DMS153 treated with DMSO at 0.1 percent for 48 hours (cell line): ENCODE data around the gene ACTG1.

ENCODE experiments used
- DNase-seq: peaks from one replicate; lab custom pipeline; 2025; ENCODE audit not compliant: unreplicated experiment; lab: John Stamatoyannopoulos, UW

ACTG1 gene

DNA sequence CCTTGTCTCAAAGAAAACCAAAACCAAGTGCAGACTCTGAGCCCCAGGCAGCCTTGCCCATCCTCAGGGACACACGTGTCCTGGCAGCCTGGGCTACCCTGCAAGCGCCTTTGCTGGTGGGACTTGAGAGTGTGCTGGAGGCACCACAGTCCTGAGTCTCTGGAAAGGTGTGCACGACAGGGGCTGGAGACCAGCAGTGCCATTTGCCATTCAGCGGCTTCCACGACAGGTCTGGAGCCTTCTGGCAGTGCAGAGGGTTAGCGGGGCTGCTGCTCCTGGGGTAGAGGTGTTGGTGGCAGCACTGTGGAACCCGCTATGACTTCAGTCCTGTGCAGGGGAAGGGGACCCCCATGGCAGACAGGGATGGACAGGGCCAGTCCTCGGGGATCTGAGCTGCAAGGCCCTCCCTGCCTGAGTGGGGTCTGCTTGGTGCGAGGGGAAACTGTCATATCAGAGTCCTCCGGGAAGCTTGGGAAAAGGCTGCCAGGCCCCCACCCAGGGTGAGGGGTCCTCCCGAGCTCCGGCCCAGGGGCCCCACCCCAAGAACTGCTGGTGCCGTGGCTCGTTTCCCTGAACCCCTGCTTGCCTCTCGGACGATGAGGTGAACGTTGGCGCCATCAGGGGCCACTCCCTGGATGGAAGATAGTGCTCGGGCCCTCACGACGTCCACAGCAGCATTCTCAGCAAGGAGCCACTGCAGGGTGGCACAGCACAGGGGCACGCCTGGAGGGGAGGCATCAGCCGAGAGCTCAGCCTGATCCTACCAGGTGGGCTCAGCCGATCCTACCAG is 32.8 kb upstream of the ACTG1 start:
- DNase-seq: no peak

DNA sequence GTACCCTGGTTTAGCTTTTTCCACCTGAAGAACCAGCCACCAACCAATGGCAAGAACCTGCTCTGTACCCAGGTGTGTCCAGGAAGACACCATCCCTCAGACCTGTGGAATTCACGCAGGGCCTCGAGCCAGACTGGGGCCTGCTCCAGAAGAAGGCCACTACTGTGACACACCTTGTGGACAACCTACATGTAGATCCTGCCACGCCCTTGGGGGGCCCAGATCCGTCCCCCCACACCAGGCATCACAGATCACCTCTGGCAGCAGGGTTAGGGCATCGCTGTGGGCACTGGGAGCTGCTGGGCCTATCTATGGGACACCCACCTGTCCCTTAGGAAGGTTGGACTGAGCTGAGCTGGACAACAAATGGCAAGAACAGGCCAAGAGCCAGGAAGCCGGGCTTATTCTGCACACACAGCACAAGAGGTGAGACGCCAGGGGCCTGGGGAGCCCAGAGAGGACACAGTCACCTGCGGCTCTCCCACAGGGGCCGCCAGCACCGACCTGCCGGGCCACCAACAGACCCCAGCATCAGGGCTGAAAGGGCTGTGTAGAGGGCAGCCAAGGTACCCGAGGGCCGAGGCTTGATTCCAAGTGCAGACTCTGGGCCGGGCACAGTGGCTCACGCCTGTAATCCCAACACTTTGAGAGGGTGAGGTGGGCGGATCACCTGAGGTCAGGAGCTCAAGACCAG is 31.8 kb upstream of the ACTG1 start:
- DNase-seq: no peak

DNA sequence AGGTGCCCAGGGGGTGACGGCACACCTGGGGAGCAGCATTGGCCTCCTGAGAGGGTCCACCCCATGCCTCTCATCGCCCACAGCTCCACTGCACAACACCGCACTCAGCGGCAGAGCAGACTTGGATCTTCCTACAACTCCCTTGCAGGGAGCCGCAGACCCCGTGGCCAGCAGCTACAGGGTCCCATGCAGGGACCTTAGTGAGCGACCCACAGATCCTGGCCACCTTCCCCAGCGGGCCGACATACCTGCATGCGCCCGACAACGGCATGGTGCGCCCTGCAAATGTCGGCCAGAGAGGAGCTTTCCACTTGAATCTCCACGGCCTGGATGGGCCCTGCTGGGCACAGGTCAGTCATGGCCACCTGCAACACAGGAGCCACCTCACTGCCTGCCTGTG is 31.2 kb upstream of the ACTG1 start:
- DNase-seq: no peak

- DNase-seq: no peak
Measured at GRCh38 chr17:81543339-81543675, 30.7 kb upstream of the ACTG1 start.

DNA sequence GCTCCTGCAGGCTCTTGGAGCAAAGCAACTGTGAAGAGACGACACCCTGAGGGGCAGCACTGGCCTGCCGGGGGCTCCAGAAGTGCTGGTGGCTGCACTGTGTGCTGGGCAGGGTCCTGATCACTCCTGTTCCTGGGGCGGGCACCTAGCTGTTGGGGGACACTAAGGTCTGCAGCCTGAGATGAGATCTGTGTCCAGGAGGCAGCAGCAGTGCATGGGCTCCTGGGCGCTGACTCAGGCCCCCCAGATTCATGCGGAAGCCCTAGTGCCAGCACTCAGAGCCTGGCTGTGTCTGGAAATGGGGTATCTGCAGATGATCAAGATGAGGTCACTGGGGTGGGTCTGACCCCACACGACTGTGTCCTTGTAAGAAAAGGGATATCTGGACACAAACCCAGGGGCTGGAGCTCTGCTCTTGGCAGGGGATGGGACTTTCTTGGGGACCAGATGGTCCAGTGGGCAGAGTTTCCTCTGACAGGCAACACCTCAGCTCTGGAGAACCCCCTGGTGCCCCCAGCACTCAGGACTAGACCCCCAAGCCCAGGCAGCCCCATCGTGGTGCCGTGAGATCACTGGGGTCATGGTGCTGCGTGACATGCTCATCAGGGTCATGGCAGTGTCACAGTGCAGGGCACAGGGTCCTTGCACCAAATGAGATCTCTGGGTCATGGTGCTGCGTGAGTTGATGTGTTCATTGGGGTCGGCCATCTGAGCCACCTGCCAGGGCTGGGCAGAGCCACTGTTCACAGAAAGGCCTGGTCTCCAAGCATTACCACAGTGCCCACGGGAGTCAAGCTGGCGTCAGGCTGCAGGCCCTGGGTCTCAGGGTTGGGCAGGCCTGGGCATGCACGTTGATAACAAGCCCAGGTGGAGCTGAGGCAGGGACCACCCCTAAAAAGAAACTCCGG is 30.1 kb upstream of the ACTG1 start:
- no peak for DNase-seq

DNA sequence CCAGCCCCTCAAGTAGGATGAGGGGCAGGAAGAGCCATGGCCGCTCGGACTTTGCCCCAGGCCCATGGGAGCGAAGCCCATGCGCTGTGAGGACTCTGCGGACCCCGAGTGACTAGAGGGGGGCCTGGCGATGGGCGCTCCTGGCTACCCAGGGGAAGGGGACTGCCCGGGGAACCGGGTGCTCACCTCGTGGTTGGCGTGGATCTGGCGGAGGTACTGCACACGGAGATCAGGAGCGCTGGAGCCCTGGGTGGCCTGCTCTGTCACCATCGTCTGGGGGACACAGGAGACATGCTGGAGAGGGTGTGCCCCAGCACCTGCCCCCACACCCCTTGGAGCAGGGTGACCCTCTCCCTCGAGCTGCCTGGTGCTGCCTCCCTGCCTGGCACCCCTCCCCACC is 28.5 kb upstream of the ACTG1 start:
- DNase-seq: no peak

- DNase-seq: no peak
Measured at GRCh38 chr17:81540676-81541027, 28.1 kb upstream of the ACTG1 start.

DNA sequence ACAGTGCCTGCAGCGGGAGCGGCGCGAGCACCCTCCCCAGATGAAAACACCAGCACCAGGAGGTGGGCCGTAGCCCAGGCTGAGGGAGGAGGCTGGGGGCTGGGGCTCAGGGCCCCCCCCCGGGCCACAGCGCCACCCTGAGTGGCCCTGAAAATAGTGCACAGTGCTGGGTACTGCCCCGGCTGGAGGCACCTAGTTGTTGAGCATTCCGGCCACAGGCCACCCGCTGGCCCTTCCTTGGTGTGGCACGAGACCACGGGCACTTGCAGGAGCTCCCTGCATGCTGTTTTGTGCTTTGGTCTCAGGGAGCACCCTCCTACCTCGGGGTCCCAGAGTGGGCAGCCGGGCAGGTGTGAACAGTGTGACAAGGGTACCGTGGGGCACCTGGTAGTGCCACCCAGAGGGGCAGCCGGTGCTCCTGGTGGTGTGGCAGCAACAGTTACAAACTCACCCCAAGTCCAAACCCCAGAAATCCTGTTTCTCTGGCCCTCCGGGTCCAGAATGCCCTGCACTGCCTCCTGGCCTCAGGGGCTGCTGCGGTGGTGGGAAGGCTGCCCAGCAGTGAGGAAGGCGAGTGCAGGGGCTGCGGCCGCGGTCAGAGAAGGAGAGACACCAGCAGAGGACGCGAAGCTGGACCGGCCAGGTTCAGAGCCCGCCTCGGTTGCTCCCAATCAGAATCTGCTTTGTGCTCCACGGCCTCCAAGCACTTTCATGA is 27.5 kb upstream of the ACTG1 start:
- no peak for DNase-seq

DNA sequence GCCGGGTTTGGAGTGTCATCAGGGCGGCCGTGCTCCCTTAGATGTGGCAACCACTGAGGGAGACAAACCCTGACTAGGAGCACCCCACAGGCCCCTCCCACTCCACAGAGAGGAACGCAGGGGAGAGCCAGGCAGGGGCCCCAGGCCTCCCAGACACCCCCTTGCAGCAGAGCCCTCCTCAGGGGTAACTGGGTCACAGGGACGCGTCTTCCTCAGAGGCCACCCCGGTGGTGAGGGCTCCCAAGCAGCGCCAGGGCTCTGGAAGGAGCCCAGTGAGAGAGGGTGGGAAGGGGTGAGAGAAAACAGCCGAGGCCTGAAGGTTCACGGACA is 26.9 kb upstream of the ACTG1 start:
- no peak for DNase-seq

DNA sequence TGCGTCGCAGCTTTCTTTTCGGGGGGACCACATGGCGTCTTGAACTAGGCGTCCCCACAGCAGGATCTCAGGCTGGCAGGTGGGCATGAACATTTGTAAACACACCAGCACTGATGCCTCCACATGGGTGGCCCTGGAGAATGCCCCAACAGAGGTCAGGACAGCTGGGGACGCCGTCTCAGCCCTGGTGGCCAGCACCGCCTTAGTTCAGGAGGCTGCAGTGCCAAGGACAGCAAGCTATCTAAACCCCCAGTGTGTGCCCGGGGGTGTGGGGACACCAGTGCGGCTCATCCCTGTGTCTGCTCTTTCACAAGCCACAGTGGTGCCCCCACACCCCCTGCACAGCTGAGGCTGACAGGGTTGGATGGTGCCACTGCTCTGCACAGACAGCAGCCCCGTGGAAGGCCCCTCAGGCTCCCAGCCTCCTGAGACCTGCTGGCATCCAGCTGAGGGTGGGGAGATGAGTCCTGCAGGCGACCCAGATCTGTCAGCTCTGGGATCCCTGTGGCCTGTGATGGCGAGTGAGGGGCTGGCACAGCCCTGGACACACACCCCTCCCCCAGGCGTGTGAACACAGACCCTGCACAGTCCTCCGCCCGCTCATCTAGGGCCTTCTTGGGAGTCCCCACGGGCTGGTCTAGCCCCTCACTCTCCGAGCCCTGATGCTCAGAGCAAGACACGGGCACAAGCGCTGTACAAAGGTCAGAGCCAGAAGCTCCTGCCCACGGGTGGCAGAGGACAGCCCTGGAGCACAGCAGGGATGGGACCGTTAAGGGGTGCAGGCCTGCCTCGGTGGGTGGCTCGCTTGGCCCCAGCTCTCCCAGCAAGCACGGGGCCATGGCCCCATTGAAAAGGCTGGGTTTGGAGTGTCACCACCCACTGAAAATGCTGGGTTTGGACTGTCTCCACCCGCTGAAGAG is 26.3 kb upstream of the ACTG1 start:
- no peak for DNase-seq

DNA sequence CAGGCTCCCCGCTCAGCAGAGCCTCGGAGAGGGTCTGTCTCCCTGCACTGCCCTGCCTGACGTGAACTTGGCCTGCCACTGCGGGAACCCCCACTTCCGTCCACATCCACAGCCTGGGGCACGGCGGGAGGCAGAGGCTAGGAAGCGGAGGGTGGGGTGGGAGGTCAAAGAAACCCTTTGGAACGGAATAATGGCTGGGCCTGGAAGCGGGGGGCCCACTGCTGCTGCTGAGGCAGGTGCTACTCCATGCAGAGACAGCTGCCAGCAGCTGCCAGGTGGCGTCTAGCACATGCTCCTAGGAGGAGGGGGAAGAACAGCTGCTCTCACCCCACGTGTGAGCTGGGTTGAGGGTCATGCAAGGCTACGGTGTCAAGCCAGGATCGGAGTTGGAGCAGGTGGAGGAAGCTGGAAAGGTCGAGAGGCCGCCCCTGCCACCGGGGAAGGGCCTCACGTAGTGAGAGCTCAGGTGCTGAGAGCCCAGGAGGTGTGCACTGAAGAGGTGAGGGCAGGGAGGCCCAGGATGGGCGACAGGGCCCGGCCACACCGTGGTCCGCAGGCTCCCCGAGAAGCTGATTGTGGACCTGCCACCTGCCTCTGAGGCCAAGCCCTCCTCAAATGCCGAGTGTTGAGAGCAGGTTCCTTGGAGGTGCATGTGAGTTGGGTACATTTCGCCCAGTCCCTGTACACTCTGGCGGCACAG is 25.4 kb upstream of the ACTG1 start:
- peak; percentile 64 for DNase-seq

DNA sequence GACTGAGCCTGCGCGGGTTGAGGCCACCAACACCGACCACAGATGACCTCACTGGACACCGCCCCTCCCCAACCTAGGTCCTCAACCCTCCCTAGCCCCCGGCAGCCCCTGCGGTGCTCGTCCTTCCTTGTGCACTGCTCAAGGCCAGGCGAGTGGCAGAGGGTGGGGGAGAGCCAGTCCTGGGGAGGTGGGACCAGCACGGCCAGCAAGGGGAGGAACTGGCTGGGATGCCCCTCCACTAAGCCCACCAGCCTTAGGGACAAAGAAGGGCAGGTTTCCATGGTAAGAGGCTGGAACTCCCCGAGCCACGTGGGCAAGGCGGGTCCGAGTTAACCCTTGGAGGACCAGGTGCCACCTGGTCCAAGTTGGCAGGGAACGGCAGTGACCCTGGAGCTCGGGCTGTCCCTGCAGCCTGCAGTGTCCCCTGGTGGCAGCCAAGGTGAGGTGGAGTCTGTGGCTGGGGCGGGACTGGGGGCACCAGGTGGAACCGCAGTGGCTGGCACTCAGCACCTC is 24.8 kb upstream of the ACTG1 start:
- DNase-seq: peak; percentile 64

DNA sequence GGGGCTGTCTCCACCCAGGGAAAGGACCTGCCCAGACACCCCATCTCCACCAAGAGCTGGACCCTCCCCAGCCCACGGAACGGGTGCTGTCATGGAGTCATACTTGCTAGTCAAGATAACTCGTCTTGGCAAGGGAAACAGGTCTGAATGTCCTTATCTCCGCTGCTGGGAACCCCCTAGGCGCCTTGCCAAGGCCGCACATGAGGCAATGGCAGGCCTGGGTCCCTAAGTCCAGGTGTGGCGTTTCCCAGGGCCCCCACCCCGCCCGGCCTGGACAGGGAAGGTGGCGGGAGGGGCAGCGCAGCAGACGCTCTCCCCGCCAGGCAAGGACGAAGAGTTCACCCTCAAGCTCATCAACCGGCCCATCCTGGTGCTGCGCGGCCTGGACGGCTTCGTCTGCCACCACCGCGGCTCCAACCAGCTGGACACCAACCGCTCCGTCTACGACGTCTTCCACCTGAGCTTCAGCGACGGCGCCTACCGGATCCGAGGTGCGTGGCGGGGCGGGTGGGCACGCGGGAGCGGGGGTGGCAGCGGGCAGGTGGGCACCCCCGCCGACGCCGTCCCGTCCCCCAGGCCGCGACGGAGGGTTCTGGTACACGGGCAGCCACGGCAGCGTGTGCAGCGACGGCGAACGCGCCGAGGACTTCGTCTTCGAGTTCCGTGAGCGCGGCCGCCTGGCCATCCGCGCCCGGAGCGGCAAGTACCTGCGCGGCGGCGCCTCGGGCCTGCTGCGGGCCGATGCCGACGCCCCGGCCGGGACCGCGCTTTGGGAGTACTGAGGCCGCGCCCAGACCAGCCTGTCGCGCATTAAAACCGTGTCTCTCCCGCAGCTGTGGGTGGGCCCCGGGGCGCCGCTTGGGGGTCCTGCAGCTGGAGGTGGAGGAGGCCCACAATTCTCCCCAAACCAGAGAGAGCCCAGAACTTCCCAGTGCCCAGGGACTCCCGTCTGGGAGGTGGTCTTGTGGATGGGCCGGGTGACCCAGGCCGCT is 24.0 kb upstream of the ACTG1 start:
- no peak for DNase-seq

- DNase-seq: no peak
Measured at GRCh38 chr17:81535480-81536298, 23.1 kb upstream of the ACTG1 start.

- DNase-seq: no peak
Measured at GRCh38 chr17:81535007-81535328, 22.4 kb upstream of the ACTG1 start.

- DNase-seq: no peak
Measured at GRCh38 chr17:81534157-81535006, 21.8 kb upstream of the ACTG1 start.
